Right atrium auricular region (tissue), 2 donors: ENCODE data around the gene TRIM41. TPM values are rescaled to one million over a fixed set of nuclear protein-coding genes. Genes with fewer than 3 reads are reported as not detected.
"Not testable (repeated sequence)": the region's sequence is repeated elsewhere in the genome, so short reads cannot be mapped to it uniquely, and the experiment has no call there.

Experiments
- DNase-seq: peaks from one replicate; pipeline ENCODE4 v3.0.0-alpha.2; 2019; ENCODE audit warnings: low spot score
- H3K27ac ChIP-seq, 2 donors: fragments of 200-600 bp; sonication (generic); 1 replicate in 1 of 2; 2 replicates in 1 of 2; pipeline ENCODE4 v1.5.1; 2016 to 2019
- H3K27me3 ChIP-seq, 2 donors: fragments of 200-600 bp; sonication (generic); one replicate each; pipeline versions ENCODE4 v1.5.1 to v1.6.0; 2017 to 2019
- H3K36me3 ChIP-seq: fragments of 200-600 bp; sonication (generic); one replicate; pipeline ENCODE4 v1.5.1; 2016
- H3K4me1 ChIP-seq, 2 donors: fragments of 200-600 bp; sonication (generic); one replicate each; pipeline versions ENCODE4 v1.5.1 to v1.6.0; 2017 to 2019
- H3K4me3 ChIP-seq, 2 donors: fragments of 200-600 bp; sonication (generic); 1 replicate in 1 of 2; 2 replicates in 1 of 2; pipeline ENCODE4 v1.5.1; 2017 to 2019; ENCODE audit warnings: mild to moderate bottlenecking in 1 of 2, moderate library complexity in 1 of 2
- H3K9me3 ChIP-seq, 2 donors: fragments of 200-600 bp; sonication (generic); one replicate each; pipeline ENCODE4 v1.5.1; 2019
- total RNA-seq, 2 donors: library from RNA; depleted of rRNA; stranded (reverse); fragments of >200 nt; gene quantifications; one replicate each; pipeline ENCODE4 v1.1.0, GENCODE V29; 2016
- TF ChIP-seq, protein P1 (sequence below), 2 donors: fragments of 200-600 bp; sonication (generic); IDR thresholded peaks; one replicate each; pipeline ENCODE4 v1.5.1; 2019; ENCODE audit warnings: antibody characterized with exemption in 2 of 2

The TRIM41 gene
- total RNA-seq, 2 donors from 2014 or later, result 10.0 to 11.2 TPM

- peaks cover 8% of the 10 kb centered on the region for H3K36me3 ChIP-seq
- no peak for DNase-seq
- H3K4me3 ChIP-seq, result no peak overlapping the region
- peaks cover 0 to 11% of the 10 kb centered on the region in 2 donors for H3K4me1 ChIP-seq
- H3K27me3 ChIP-seq, result no peaks in the 10 kb centered on the region
- no peak overlapping the region for H3K27ac ChIP-seq
- no peaks in the 10 kb centered on the region for H3K9me3 ChIP-seq
- TF ChIP-seq, protein P1, sequence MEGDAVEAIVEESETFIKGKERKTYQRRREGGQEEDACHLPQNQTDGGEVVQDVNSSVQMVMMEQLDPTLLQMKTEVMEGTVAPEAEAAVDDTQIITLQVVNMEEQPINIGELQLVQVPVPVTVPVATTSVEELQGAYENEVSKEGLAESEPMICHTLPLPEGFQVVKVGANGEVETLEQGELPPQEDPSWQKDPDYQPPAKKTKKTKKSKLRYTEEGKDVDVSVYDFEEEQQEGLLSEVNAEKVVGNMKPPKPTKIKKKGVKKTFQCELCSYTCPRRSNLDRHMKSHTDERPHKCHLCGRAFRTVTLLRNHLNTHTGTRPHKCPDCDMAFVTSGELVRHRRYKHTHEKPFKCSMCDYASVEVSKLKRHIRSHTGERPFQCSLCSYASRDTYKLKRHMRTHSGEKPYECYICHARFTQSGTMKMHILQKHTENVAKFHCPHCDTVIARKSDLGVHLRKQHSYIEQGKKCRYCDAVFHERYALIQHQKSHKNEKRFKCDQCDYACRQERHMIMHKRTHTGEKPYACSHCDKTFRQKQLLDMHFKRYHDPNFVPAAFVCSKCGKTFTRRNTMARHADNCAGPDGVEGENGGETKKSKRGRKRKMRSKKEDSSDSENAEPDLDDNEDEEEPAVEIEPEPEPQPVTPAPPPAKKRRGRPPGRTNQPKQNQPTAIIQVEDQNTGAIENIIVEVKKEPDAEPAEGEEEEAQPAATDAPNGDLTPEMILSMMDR (IDR thresholded peaks at IDR 0.05), result no peak
Observed at GRCh38 chr5:181265092-181265671, 42.1 kb downstream of the TRIM41 start.

DNA sequence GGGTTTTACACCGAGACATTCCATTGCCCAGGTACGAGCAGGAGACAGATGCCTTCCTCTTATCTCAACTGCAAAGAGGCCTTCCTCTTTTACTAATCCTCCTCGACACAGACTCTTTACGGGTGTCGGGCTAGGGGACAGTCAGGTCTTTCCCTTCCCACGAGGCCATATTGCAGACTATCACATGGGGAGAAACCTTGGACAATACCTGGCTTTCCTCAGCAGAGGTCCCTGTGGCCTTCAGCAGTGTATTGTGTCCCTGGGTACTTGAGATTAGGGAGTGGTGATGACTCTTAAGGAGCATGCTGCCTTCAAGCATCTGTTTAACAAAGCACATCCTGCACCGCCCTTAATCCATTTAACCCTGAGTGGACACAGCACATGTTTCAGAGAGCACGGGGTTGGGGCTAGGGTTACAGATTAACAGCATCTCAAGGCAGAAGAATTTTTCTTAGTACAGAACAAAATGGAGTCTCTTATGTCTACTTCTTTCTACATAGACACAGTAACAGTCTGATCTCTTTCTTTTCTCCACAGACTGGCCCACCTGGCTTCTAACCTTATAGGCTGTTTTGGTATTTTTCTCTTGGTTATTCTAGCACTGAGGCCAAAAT lies 44.3 kb downstream of the TRIM41 start:
- DNase-seq, H3K4me1 ChIP-seq, H3K27me3 ChIP-seq, H3K36me3 ChIP-seq, H3K27ac ChIP-seq, H3K4me3 ChIP-seq, H3K9me3 ChIP-seq: not testable (repeated sequence)

GRCh38 chr5:181267907-181268306 lies 44.8 kb downstream of the TRIM41 start:
- H3K27ac ChIP-seq, H3K27me3 ChIP-seq, H3K9me3 ChIP-seq, DNase-seq, H3K36me3 ChIP-seq, H3K4me3 ChIP-seq, H3K4me1 ChIP-seq: not testable (repeated sequence)

DNA sequence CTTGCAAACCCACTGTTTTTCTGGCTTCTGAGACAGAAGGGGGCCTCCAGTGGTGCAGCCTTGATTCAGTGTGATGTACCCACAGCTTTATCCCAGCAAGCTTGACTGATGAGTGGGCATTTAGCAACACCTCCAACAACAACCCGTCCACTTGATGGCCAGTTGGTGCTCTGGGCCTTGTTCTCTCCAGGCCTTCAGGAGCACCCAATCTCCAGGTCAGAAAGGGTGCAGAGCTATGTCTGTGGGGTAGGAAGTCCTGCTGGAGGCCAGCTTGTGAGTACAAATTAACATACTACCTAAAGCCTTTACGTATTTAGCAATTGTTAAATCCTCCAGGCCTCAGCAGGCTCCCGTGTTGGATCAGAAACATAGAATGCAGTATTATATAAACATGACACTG lies 48.0 kb downstream of the TRIM41 start:
- Histone ChIP-seq H3K9me3 (no peaks in the 10 kb centered on the region), H3K36me3 (no peaks in the 10 kb centered on the region), H3K27me3 (no peaks in the 10 kb centered on the region), H3K4me3 (no peak overlapping the region), H3K27ac (no peak overlapping the region), H3K4me1 (no peaks in the 10 kb centered on the region)
- no peak for DNase-seq
- TF ChIP-seq, protein P1 (IDR thresholded peaks at IDR 0.05), result no peak

GRCh38 chr5:181273433-181273744 lies 50.3 kb downstream of the TRIM41 start:
- not testable (repeated sequence) for H3K27ac ChIP-seq, H3K4me1 ChIP-seq, H3K36me3 ChIP-seq, H3K27me3 ChIP-seq, DNase-seq, H3K9me3 ChIP-seq
- TF ChIP-seq, protein P1 (IDR thresholded peaks at IDR 0.05), result peak in 1 of 2 donors; percentile 57
- H3K4me3 ChIP-seq, result peak overlapping the region in 1 of 2 donors; percentile 22

- no peaks in the 10 kb centered on the region for H3K4me1 ChIP-seq
- no peaks in the 10 kb centered on the region for H3K36me3 ChIP-seq
- no peaks in the 10 kb centered on the region for H3K27me3 ChIP-seq
- TF ChIP-seq, protein P1 (IDR thresholded peaks at IDR 0.05), result no peak
- H3K27ac ChIP-seq, result no peak overlapping the region
- no peak for DNase-seq
- no peaks in the 10 kb centered on the region for H3K9me3 ChIP-seq
- H3K4me3 ChIP-seq, result no peak overlapping the region
Observed at GRCh38 chr5:181280251-181280762, 57.2 kb downstream of the TRIM41 start.
